HG02981 (cell line): ENCODE measurements around the gene TMEM132E.

Experiments used
- ATAC-seq: cut with Tn5 transposase; IDR thresholded peaks from one replicate; pipeline ENCODE4 v1.9.1; 2021; ENCODE audit warnings: mild to moderate bottlenecking, moderate library complexity; ENCODE audit not compliant: unreplicated experiment

Gene TMEM132E

DNA sequence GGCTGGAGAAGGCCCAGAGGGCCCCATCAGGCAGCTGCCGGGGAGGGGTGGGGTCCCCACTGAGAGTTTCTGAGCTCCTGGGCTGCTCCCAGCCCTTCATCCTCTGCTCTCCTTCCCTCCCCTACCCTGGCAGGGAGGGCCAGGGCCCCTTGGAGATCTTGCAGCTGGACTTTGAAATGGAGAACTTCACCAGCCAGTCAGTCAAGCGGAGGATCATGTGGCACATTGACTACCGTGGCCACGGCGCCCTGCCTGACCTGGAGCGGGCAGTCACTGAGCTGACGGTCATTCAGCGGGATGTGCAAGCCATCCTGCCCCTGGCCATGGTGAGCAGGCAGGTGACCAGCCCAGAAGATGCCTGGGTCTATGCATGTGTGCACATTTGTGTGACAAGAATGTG, 49.5 kb downstream of the TMEM132E start:
- ATAC-seq = no peak

GRCh38 chr17:34633351-34633750, 54.0 kb downstream of the TMEM132E start:
- ATAC-seq = no peak

DNA sequence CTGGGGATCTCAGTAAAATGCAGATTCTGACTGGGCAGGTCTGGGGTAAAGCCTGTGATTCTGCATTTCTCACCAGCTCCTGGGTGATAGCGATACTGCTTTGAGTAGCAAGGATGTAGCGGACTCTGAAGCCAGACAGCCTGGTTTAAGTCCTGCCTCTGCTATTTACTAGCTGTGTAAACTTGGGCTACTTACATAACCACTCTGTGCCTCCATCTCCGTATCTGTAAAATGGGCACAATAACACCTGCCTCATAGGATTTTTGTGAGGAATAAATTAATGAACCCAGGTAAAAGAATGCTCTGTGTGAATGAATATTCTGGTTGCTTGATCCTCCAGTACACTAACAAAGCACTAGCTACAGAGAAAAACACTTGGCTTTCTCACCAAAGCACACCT, 54.4 kb downstream of the TMEM132E start:
- no peak for ATAC-seq

- ATAC-seq = no peak
These were observed 55.3 kb downstream of the TMEM132E start for GRCh38 chr17:34634551-34635160.

DNA sequence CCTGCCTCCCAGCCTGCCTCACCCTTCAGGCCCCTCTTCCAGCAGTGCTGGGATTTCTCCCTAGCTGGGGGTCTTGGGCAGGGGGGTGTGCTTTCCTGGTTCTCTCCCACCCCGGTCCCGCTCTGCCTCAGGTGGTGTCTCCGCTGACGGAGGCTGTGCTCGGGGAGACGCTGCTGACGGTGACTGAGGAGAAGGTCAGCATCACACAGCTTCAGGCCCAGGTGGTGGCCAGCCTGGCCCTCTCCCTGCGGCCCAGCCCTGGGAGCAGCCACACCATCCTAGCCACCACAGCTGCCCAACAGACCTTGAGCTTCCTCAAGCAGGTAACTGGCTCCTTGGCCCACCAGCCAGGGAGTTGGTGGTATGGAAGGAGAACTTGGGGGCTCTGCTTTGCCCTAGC, 56.5 kb downstream of the TMEM132E start:
- ATAC-seq = no peak

DNA sequence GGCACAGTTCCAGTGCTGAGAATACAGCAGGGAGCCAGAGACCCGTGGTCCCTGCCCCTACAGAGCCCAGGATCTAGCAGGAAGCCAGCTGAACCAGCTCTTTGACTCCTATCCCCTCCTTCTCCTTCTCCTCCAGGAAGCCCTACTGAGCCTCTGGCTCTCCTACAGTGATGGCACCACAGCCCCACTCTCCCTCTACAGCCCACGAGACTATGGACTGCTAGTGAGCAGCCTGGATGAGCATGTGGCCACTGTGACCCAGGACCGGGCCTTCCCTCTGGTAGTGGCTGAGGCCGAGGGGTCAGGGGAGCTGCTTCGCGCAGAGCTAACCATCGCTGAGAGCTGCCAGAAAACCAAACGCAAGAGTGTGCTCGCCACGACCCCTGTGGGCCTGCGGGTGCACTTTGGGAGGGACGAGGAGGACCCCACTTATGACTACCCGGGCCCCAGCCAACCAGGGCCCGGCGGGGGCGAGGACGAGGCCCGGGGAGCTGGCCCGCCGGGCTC, 57.7 kb downstream of the TMEM132E start:
- ATAC-seq = no peak

- peak; percentile 72 for ATAC-seq
These were observed 58.5 kb downstream of the TMEM132E start for GRCh38 chr17:34637548-34638525.

GRCh38 chr17:34638526-34639260, 59.3 kb downstream of the TMEM132E start:
- ATAC-seq = no peak

DNA sequence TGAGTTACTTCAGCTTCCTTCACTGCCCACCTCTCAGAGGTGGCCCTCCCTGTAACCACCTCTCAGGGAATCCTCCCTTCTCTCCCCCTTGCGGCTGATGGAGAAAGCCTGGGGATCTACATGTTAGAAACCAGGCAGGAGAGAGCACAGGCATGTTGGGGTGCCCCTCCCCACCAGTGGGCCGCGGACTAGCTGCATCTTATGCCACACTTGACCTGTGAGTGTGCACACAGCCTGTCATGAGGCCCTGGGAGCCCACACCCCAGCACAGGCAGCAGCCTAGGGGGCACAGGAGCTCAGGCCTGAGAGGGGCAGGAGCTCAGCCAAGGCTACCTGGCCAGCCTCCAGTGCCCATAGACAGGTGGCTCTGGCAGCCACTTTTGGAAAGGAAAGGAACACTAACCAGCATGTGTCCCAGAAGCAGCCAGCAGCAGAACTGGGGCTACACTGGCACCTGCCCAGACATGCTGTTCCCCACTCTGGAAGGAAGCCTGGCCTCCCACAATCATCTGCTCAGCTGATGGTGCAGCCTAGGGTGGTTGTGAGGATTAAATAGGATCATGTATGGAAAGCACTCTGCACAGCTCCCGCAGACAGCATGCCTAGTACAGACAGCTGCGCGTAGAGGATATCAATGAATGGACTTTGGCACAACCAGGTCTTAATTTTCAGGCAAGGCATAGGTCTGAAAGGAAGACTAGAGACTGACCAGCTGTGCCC, 60.5 kb downstream of the TMEM132E start:
- no peak for ATAC-seq

- ATAC-seq = no peak
These were observed 62.0 kb downstream of the TMEM132E start for GRCh38 chr17:34641368-34641767.

DNA sequence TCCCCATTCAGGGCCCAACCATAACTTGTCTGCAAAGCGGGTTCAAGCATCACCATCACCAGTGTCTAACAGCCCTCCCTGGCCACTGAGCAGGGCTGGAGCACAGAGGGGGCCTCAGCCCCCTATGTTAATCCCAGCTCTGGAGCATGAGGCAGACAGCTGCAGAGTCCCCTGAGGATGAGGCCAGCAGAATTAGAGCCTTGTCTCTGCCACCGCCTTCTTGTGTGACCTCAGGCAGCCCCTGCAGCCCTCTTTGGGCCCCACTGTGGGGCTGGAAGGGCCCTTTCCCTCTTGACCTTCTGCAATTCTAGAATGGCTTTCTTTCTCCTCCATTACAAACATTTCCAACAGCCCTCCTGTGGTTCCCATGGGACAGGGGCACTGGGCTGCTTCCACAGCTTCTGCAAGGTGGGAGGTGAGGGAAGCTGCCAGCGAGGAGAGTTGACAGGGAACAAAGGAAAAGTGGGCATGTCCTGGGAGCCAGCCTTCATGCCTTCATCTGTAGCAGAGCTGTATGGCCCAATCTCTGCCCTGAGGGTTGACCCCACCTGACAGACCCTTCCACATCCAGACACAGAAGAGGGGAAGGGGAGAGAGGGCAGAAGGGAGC, 65.7 kb downstream of the TMEM132E start:
- no peak for ATAC-seq

GRCh38 chr17:34645594-34645993, 66.2 kb downstream of the TMEM132E start:
- no peak for ATAC-seq

GRCh38 chr17:34647511-34647910, 68.1 kb downstream of the TMEM132E start:
- ATAC-seq = no peak

GRCh38 chr17:34650051-34650750, 70.8 kb downstream of the TMEM132E start:
- ATAC-seq = no peak

DNA sequence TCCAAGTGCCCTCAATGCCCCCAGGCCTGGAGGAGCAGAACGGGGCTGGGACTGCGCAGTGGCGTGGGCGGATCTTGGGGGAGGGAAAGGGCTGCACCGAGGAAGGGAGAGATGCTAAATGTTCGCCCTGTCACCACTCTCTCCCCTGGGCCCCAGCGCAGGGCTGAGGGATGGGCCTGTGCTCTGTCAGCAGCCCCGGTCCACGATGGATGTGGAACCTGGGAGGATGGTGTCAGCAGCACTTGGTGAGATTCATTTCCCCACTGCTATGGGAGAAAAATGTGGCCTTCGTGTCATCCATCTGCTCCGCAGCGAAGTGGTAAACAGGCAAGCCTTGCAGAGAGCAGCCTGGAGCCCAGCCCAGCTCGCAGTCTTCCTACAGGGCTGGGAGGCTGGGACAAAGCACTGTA, 72.0 kb downstream of the TMEM132E start:
- ATAC-seq = no peak

GRCh38 chr17:34652021-34652555, 72.7 kb downstream of the TMEM132E start:
- ATAC-seq = no peak

DNA sequence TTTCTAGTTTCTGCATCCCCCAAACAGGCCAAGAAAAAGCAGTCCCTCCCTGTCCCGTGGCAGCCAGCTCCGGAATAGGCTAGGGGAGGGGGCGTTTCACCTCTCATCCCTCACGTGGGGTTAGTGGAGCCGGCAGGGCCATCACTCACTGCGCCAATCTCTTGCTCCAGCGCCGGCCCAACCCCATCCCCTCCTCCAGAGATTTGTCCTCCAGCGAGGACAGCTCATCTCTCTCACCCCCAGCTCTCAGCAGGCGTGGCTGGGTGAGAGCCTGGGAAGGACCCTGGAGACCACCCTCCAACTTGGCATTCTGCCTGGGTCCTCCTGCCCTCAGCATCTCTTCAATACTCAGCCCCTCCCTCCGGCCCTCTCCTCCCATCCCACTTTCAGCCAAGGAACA, 74.1 kb downstream of the TMEM132E start:
- no peak for ATAC-seq

DNA sequence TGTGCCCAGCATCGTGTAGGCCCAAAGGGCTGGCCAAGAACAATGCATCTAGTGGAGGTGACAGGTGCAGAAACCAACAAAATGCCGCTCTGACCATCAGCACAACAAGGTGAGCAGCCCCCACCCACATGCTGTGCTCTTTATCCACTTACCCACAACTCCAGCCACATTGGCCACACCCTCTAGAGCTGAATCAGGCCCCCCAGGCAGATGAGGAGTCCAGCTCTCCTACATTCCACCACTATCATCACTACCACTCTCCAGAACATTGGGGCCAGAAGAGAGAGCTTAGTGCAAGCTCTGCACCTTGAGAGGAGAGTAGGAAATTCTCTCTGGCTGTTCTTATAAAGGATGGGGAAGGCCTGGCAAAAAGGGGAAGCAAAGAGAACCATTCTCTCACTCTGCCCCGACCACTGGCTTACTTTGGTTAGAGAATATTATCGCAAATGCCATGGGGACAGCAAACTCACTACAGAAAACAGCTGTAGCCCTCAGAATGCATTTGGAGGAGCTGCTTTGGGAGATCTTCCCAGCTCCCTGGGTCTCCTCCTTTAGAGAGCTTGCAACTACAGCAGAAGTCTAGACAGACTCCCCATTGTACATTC, 75.0 kb downstream of the TMEM132E start:
- no peak for ATAC-seq

- ATAC-seq = no peak
These were observed 75.5 kb downstream of the TMEM132E start for GRCh38 chr17:34654881-34655276.
